WTC11 (cell line): ENCODE data around the gene TTL. TPM values are rescaled to one million over a fixed set of nuclear protein-coding genes. Genes with fewer than 3 reads are reported as not detected.
"Not testable (repeated sequence)": the region's sequence is repeated elsewhere in the genome, so short reads cannot be mapped to it uniquely, and the experiment has no call there.

ENCODE experiments used
- ATAC-seq: fragments of 200-7000 bp; cut with Tn5 transposase; 2 replicates; pipeline ENCODE4 v1.10.0; 2021; ENCODE audit warnings: mild to moderate bottlenecking, moderate library complexity
- CTCF ChIA-PET: fragments of 300-600 bp; sonication (Branson Sonifier 250); formaldehyde crosslinking; loops from one replicate; lab custom pipeline; 2021; ENCODE audit warnings: antibody characterized with exemption; lab: Charles Lee
- POLR2A ChIA-PET: fragments of 350-600 bp; sonication (Branson Sonifier 250); formaldehyde crosslinking; loops from one replicate; lab custom pipeline; 2021; ENCODE audit warnings: antibody characterized with exemption; lab: Charles Lee
- DNase-seq: peaks from one replicate; pipeline ENCODE4 v3.0.0; 2021; ENCODE audit warnings: low spot score
- H3K27ac Mint-ChIP-seq: 2 replicates; pipeline ENCODE4 v1.8.0; 2021; ENCODE audit warnings: mixed read lengths
- H3K27me3 Mint-ChIP-seq: 2 replicates; pipeline ENCODE4 v1.8.0; 2021; ENCODE audit warnings: low read depth, mild to moderate bottlenecking, moderate library complexity, mixed read lengths
- H3K36me3 Mint-ChIP-seq: 2 replicates; pipeline ENCODE4 v1.8.0; 2021; ENCODE audit warnings: mixed read lengths
- H3K4me1 Mint-ChIP-seq: 2 replicates; pipeline ENCODE4 v1.8.0; 2022; ENCODE audit warnings: mixed read lengths
- H3K4me3 Mint-ChIP-seq: 2 replicates; pipeline ENCODE4 v1.8.0; 2021; ENCODE audit warnings: mild to moderate bottlenecking, moderate library complexity, mixed read lengths
- H3K9me3 Mint-ChIP-seq: 2 replicates; pipeline ENCODE4 v1.8.0; 2021; ENCODE audit warnings: mixed read lengths
- AFF4 ChIP-seq: sonication (generic); formaldehyde crosslinking; IDR thresholded peaks from 2 replicates; pipeline ENCODE4 v1.8.1; 2023; ENCODE audit warnings: mild to moderate bottlenecking, missing genetic modification reagents, borderline replicate concordance
- ATF2 ChIP-seq: sonication (generic); formaldehyde crosslinking; IDR thresholded peaks from 2 replicates; pipeline ENCODE4 v1.8.1; 2022; ENCODE audit warnings: low read depth, missing genetic modification reagents, borderline replicate concordance
- ESRRA ChIP-seq: sonication (generic); formaldehyde crosslinking; IDR thresholded peaks from 2 replicates; pipeline ENCODE4 v1.8.1; 2022; ENCODE audit warnings: mild to moderate bottlenecking, missing genetic modification reagents, borderline replicate concordance
- FOXJ3 ChIP-seq: sonication (generic); formaldehyde crosslinking; IDR thresholded peaks from 2 replicates; pipeline ENCODE4 v1.9.0; 2021; ENCODE audit warnings: missing genetic modification reagents, mild to moderate bottlenecking, borderline replicate concordance
- FOXP1 ChIP-seq: sonication (generic); formaldehyde crosslinking; IDR thresholded peaks from 2 replicates; pipeline ENCODE4 v1.8.0; 2022; ENCODE audit warnings: missing genetic modification reagents, mild to moderate bottlenecking, moderate library complexity, borderline replicate concordance
- FOXP4 ChIP-seq: sonication (generic); formaldehyde crosslinking; IDR thresholded peaks from 2 replicates; pipeline ENCODE4 v1.8.0; 2022; ENCODE audit warnings: mild to moderate bottlenecking, missing genetic modification reagents
- JAZF1 ChIP-seq: fragments of 250-450 bp; sonication (Bioruptor Pico); IDR thresholded peaks from 2 replicates; pipeline ENCODE4 v1.9.0; 2021; ENCODE audit warnings: moderate library complexity, mild to moderate bottlenecking, inconsistent platforms
- NR3C1 ChIP-seq: sonication (generic); formaldehyde crosslinking; conservative IDR thresholded peaks from 2 replicates; pipeline ENCODE4 v1.8.1; 2023; ENCODE audit warnings: low read depth, mild to moderate bottlenecking, missing genetic modification reagents
- ZNF281 ChIP-seq: sonication (generic); formaldehyde crosslinking; IDR thresholded peaks from 2 replicates; pipeline ENCODE4 v1.8.0; 2023; ENCODE audit warnings: mild to moderate bottlenecking, missing genetic modification reagents
- ZNF317 ChIP-seq: sonication (generic); formaldehyde crosslinking; IDR thresholded peaks from 2 replicates; pipeline ENCODE4 v1.8.1; 2023; ENCODE audit warnings: low read depth, mild to moderate bottlenecking, moderate library complexity, missing genetic modification reagents, borderline replicate concordance
- ZNF532 ChIP-seq: fragments of 250-450 bp; sonication (Bioruptor Pico); IDR thresholded peaks from 2 replicates; pipeline ENCODE4 v1.9.0; 2021; ENCODE audit warnings: mild to moderate bottlenecking, borderline replicate concordance
- total RNA-seq: library from RNA; stranded (reverse); gene quantifications from 3 replicates; pipeline ENCODE4 v1.2.3, GENCODE V29; 2021
- TF ChIP-seq, protein P1 (sequence below): fragments of 250-450 bp; sonication (Bioruptor Pico); IDR thresholded peaks from 2 replicates; pipeline ENCODE4 v1.8.0; 2021; ENCODE audit warnings: mild to moderate bottlenecking
- TF ChIP-seq, protein P2 (sequence below): sonication (generic); formaldehyde crosslinking; IDR thresholded peaks from 2 replicates; pipeline ENCODE4 v1.8.1; 2022; ENCODE audit warnings: mild to moderate bottlenecking, missing genetic modification reagents, moderate library complexity, borderline replicate concordance

The TTL gene
- total RNA-seq, 1 experiment from 2014 or later: 44.2 TPM

DNA sequence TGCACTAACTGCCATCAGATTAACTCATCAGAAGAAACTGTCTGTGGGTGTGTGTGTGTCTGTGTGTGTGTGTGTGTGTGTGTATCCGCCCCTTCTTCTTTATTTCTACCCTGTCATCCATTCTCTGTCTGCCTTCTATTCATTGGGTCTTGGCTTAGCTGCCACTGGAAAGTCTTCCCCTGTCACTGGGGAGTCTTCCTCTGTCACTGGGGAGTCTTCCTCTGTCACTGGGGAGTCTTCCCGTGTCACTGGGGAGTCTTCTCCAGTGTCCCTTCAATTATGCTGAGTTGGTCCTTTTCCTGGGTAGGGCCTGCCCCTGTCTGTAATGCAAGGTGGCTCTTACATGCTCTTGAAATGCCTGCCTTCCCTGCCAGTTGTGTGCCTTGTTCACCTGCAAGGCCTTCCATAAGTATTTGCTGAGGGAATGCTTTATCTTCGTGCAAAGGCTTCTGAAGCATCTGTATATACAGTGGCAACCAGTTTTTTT lies 41.4 kb downstream of the TTL start (continued):
- TF ChIP-seq ZNF281 (CRISPR knock-in tag) (no peak), FOXP1 (CRISPR knock-in tag) (no peak), FOXP4 (CRISPR knock-in tag) (no peak), NR3C1 (CRISPR knock-in tag) (no peak)
- TF ChIP-seq, protein P1, sequence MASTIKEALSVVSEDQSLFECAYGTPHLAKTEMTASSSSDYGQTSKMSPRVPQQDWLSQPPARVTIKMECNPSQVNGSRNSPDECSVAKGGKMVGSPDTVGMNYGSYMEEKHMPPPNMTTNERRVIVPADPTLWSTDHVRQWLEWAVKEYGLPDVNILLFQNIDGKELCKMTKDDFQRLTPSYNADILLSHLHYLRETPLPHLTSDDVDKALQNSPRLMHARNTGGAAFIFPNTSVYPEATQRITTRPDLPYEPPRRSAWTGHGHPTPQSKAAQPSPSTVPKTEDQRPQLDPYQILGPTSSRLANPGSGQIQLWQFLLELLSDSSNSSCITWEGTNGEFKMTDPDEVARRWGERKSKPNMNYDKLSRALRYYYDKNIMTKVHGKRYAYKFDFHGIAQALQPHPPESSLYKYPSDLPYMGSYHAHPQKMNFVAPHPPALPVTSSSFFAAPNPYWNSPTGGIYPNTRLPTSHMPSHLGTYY: no peak

DNA sequence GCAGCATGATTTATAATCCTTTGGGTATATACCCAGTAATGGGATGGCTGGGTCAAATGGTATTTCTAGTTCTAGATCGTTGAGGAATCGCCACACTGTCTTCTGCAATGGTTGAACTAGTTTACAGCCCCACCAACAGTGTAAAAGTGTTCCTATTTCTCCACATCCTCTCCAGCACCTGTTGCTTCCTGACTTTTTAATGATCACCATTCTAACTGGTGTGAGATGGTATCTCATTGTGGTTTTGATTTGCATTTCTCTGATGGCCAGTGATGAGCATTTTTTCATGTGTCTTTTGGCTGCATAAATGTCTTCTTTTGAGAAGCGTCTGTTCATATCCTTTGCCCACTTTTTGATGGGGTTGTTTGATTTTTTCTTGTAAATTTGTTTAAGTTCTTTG lies 42.3 kb downstream of the TTL start:
- ATAC-seq, H3K4me1 Mint-ChIP-seq, H3K9me3 Mint-ChIP-seq: not testable (repeated sequence)

DNA sequence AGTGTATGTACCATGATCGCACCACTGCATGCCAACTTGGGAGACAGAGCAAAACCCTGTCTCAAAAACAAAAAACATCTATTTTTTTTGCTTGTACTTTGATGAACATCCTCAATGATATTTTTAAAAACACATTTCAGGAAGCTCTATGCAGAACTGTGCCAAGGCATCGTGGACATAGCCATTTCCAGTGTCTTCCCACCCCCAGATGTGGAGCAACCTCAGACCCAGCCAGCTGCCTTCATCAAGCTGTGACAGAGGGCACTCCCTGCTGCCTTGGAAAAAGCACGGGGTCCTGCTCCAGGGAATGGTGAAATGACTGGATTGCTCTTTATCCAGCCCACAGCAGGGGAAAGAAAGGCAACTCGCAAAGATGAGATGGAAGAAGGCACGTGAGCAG lies 46.6 kb downstream of the TTL start:
- Mint-ChIP-seq H3K9me3 (no peaks in the 10 kb centered on the region), H3K36me3 (peaks cover 34% of the 10 kb centered on the region), H3K27ac (no peak overlapping the region), H3K4me3 (no peak overlapping the region), H3K27me3 (no peaks in the 10 kb centered on the region), H3K4me1 (peaks cover 3% of the 10 kb centered on the region; the same call in 1 of the 2 replicates)
- ATAC-seq (no peak), DNase-seq (no peak)
- CTCF ChIA-PET: no interaction called here
- POLR2A ChIA-PET: no interaction called here
- TF ChIP-seq JAZF1: no peak
- TF ChIP-seq ZNF317: no peak
- TF ChIP-seq FOXJ3 (CRISPR knock-in tag): no peak
- no peak for TF ChIP-seq ESRRA (CRISPR knock-in tag)
- TF ChIP-seq, protein P2, sequence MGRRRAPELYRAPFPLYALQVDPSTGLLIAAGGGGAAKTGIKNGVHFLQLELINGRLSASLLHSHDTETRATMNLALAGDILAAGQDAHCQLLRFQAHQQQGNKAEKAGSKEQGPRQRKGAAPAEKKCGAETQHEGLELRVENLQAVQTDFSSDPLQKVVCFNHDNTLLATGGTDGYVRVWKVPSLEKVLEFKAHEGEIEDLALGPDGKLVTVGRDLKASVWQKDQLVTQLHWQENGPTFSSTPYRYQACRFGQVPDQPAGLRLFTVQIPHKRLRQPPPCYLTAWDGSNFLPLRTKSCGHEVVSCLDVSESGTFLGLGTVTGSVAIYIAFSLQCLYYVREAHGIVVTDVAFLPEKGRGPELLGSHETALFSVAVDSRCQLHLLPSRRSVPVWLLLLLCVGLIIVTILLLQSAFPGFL (CRISPR knock-in tag): no peak
- no peak for TF ChIP-seq ATF2
- TF ChIP-seq ZNF532 (CRISPR knock-in tag): no peak
- no peak for TF ChIP-seq AFF4 (CRISPR knock-in tag)

More for the DNA sequence above, 42.3 kb downstream of the TTL start:
- H3K27ac Mint-ChIP-seq, CTCF ChIA-PET, H3K27me3 Mint-ChIP-seq, POLR2A ChIA-PET, H3K4me3 Mint-ChIP-seq, DNase-seq: not testable (repeated sequence)
- peaks cover 56% of the 10 kb centered on the region for H3K36me3 Mint-ChIP-seq
